ENCODE data around the gene SLC4A5.

Gene SLC4A5

GRCh38 chr2:74313497-74313896 is 29.7 kb downstream of the SLC4A5 start:
- DNase-seq (ENCODE audit: low read depth in 2 of 2) = no peak

- no peak for DNase-seq (ENCODE audit: low read depth in 2 of 2)
These were observed 30.3 kb downstream of the SLC4A5 start for GRCh38 chr2:74312913-74313312.

GRCh38 chr2:74307720-74308119 is 35.5 kb downstream of the SLC4A5 start:
- DNase-seq (ENCODE audit: low read depth in 2 of 2) = no peak

- DNase-seq (ENCODE audit: low read depth in 2 of 2) = no peak
These were observed 38.7 kb downstream of the SLC4A5 start for GRCh38 chr2:74304332-74305148.

GRCh38 chr2:74302865-74303264 is 40.4 kb downstream of the SLC4A5 start:
- DNase-seq (ENCODE audit: low read depth in 2 of 2) = no peak

- DNase-seq (ENCODE audit: low read depth in 2 of 2) = no peak
These were observed 42.0 kb downstream of the SLC4A5 start for GRCh38 chr2:74301262-74301661.

GRCh38 chr2:74300506-74300905 is 42.7 kb downstream of the SLC4A5 start:
- no peak for DNase-seq (ENCODE audit: low read depth in 2 of 2)

- no peak for DNase-seq (ENCODE audit: low read depth in 2 of 2)
These were observed 45.3 kb downstream of the SLC4A5 start for GRCh38 chr2:74297950-74298349.

- DNase-seq (ENCODE audit: low read depth in 2 of 2) = no peak
These were observed 45.8 kb downstream of the SLC4A5 start for GRCh38 chr2:74297391-74297790.

GRCh38 chr2:74293191-74293991 is 49.8 kb downstream of the SLC4A5 start:
- no peak for DNase-seq (ENCODE audit: low read depth in 2 of 2)

- no peak for DNase-seq (ENCODE audit: low read depth in 2 of 2)
These were observed 50.5 kb downstream of the SLC4A5 start for GRCh38 chr2:74292751-74293150.

- no peak for DNase-seq (ENCODE audit: low read depth in 2 of 2)
These were observed 51.2 kb downstream of the SLC4A5 start for GRCh38 chr2:74291886-74292621.

GRCh38 chr2:74291218-74291544 is 52.0 kb downstream of the SLC4A5 start:
- DNase-seq (ENCODE audit: low read depth in 2 of 2) = no peak

GRCh38 chr2:74290466-74291217 is 52.6 kb downstream of the SLC4A5 start:
- no peak for DNase-seq (ENCODE audit: low read depth in 2 of 2)

GRCh38 chr2:74290066-74290465 is 53.1 kb downstream of the SLC4A5 start:
- no peak for DNase-seq (ENCODE audit: low read depth in 2 of 2)

- no peak for DNase-seq (ENCODE audit: low read depth in 2 of 2)
These were observed 56.5 kb downstream of the SLC4A5 start for GRCh38 chr2:74286725-74287124.

GRCh38 chr2:74281141-74281975 is 61.9 kb downstream of the SLC4A5 start:
- DNase-seq (ENCODE audit: low read depth in 2 of 2) = no peak

- no peak for DNase-seq (ENCODE audit: low read depth in 2 of 2)
These were observed 64.5 kb downstream of the SLC4A5 start for GRCh38 chr2:74278694-74279093.

- no peak for DNase-seq (ENCODE audit: low read depth in 2 of 2)
These were observed 65.0 kb downstream of the SLC4A5 start for GRCh38 chr2:74278176-74278575.

GRCh38 chr2:74275228-74275627 is 68.0 kb downstream of the SLC4A5 start:
- no peak for DNase-seq (ENCODE audit: low read depth in 2 of 2)

- no peak for DNase-seq (ENCODE audit: low read depth in 2 of 2)
These were observed 73.5 kb downstream of the SLC4A5 start for GRCh38 chr2:74269667-74270066.
